IMR-90 (cell line): ENCODE results near the gene HDAC9. TPM values are rescaled to one million over a fixed set of nuclear protein-coding genes. Genes with fewer than 3 reads are reported as not detected.
A peak's percentile ranks its signal among the peaks of the same experiment; 100 is the strongest.

ENCODE experiments used
- ATAC-seq: fragments of 200-7000 bp; cut with Tn5 transposase; 2 replicates; pipeline ENCODE4 v1.9.1; 2020; ENCODE audit warnings: low read depth, mild to moderate bottlenecking, moderate library complexity
- BruUV-seq: library from RNA; stranded (reverse); fragments of 400-500 nt; replicated peaks from 2 replicates; lab custom pipeline; 2021; lab: Mats Ljungman, UMichigan
- CTCF ChIA-PET: fragments of 300-600 bp; formaldehyde crosslinking; extraction: SDS; loops from one replicate; lab custom pipeline; 2021; ENCODE audit warnings: antibody characterized with exemption; lab: Yijun Ruan, JAX
- POLR2A ChIA-PET: fragments of 300-600 bp; sonication (Branson Sonifier 250); formaldehyde crosslinking; loops from one replicate; lab custom pipeline; 2022; ENCODE audit warnings: antibody characterized with exemption; ENCODE audit not compliant: unreplicated experiment; lab: Charles Lee
- DNase-seq: peaks from one replicate; pipeline ENCODE4 v3.0.0; 2013
- H2AFZ ChIP-seq: replicated peaks from 2 replicates; pipeline ENCODE3; 2013; ENCODE audit warnings: low read length, mild to moderate bottlenecking; ENCODE audit not compliant: poor library complexity
- H2AK5ac ChIP-seq: 2 replicates; pipeline ENCODE4 v1.6.1; 2013; ENCODE audit warnings: low read depth, low read length, inconsistent platforms
- H2AK9ac ChIP-seq: replicated peaks from 2 replicates; pipeline ENCODE3; 2013; ENCODE audit warnings: mild to moderate bottlenecking, low read depth, low read length, moderate library complexity; ENCODE audit not compliant: poor library complexity
- H2BK120ac ChIP-seq: 2 replicates; pipeline ENCODE4 v1.6.1; 2013; ENCODE audit warnings: low read depth, low read length, inconsistent platforms
- H2BK15ac ChIP-seq: 3 replicates; pipeline ENCODE4 v1.6.1; 2013; ENCODE audit warnings: low read depth, low read length, inconsistent platforms
- H2BK20ac ChIP-seq: 2 replicates; pipeline ENCODE4 v1.6.1; 2013; ENCODE audit warnings: low read depth, mild to moderate bottlenecking, inconsistent platforms, low read length, moderate library complexity
- H2BK5ac ChIP-seq: 2 replicates; pipeline ENCODE4 v1.6.1; 2013; ENCODE audit warnings: mild to moderate bottlenecking, low read depth, low read length, inconsistent platforms; ENCODE audit not compliant: poor library complexity, severe bottlenecking
- H3K14ac ChIP-seq: replicated peaks from 2 replicates; pipeline ENCODE4 v1.6.1; 2013; ENCODE audit warnings: low read depth, low read length, inconsistent platforms
- H3K18ac ChIP-seq: 2 replicates; pipeline ENCODE4 v1.6.1; 2013; ENCODE audit warnings: low read depth, low read length, control low read depth
- H3K23ac ChIP-seq: 2 replicates; pipeline ENCODE4 v1.6.1; 2013; ENCODE audit warnings: low read depth, low read length, inconsistent platforms
- H3K27ac ChIP-seq: 2 replicates; pipeline ENCODE4 v1.5.1; 2013; ENCODE audit warnings: mild to moderate bottlenecking, control low read depth, low read length; ENCODE audit not compliant: insufficient read depth
- H3K27me3 ChIP-seq: 2 replicates; pipeline ENCODE4 v1.6.1; 2013; ENCODE audit warnings: low read length; ENCODE audit not compliant: control insufficient read depth, insufficient read depth
- H3K36me3 ChIP-seq: 2 replicates; pipeline ENCODE4 v1.6.1; 2013; ENCODE audit warnings: low read length, mixed read lengths; ENCODE audit not compliant: control insufficient read depth, insufficient read depth
- H3K4ac ChIP-seq: 2 replicates; pipeline ENCODE4 v1.6.1; 2013; ENCODE audit warnings: low read depth, low read length, inconsistent platforms
- H3K4me1 ChIP-seq: 2 replicates; pipeline ENCODE4 v1.6.1; 2013; ENCODE audit warnings: low read length, mixed read lengths; ENCODE audit not compliant: control insufficient read depth, insufficient read depth
- H3K4me2 ChIP-seq: 2 replicates; pipeline ENCODE4 v1.6.1; 2013; ENCODE audit warnings: low read depth, mild to moderate bottlenecking, control low read depth, low read length, moderate library complexity
- H3K4me3 ChIP-seq: 2 replicates; pipeline ENCODE4 v1.5.1; 2013; ENCODE audit warnings: low read depth, mild to moderate bottlenecking, control low read depth, low read length, moderate library complexity; ENCODE audit not compliant: insufficient read depth
- H3K56ac ChIP-seq: 2 replicates; pipeline ENCODE4 v1.6.1; 2013; ENCODE audit warnings: low read length, inconsistent platforms; ENCODE audit not compliant: insufficient read depth; ENCODE audit errors: extremely low read depth
- H3K79me1 ChIP-seq, 2 experiments: 2 replicates each; pipeline ENCODE4 v1.6.1; 2013; ENCODE audit warnings: low read length in 2 of 2, inconsistent platforms in 1 of 2, low read depth in 1 of 2
- H3K9ac ChIP-seq: 2 replicates; pipeline ENCODE4 v1.6.1; 2013; ENCODE audit warnings: low read depth, low read length, control low read depth
- H3K9me1 ChIP-seq: 2 replicates; pipeline ENCODE4 v1.6.1; 2013; ENCODE audit warnings: low read length, inconsistent platforms; ENCODE audit not compliant: insufficient read depth
- H3K9me3 ChIP-seq: 2 replicates; pipeline ENCODE4 v1.6.1; 2013; ENCODE audit warnings: low read length; ENCODE audit not compliant: control insufficient read depth, insufficient read depth
- H4K20me1 ChIP-seq: 2 replicates; pipeline ENCODE4 v1.6.1; 2013; ENCODE audit warnings: low read length, inconsistent platforms; ENCODE audit not compliant: insufficient read depth
- H4K5ac ChIP-seq: 2 replicates; pipeline ENCODE4 v1.6.1; 2013; ENCODE audit warnings: mild to moderate bottlenecking, low read depth, low read length, control low read depth
- H4K8ac ChIP-seq, 2 experiments: 2 replicates each; pipeline ENCODE4 v1.6.1; 2013; ENCODE audit warnings: low read depth in 2 of 2, low read length in 2 of 2, control low read depth in 1 of 2, inconsistent platforms in 1 of 2
- H4K91ac ChIP-seq: 2 replicates; pipeline ENCODE4 v1.6.1; 2013; ENCODE audit warnings: low read depth, low read length, inconsistent platforms; ENCODE audit not compliant: insufficient read depth
- CEBPB ChIP-seq: IDR thresholded peaks from 2 replicates; pipeline ENCODE4 v1.6.1; 2012; ENCODE audit warnings: low read depth, low read length, improper control_type of control experiment
- MAFK ChIP-seq: IDR thresholded peaks from 2 replicates; pipeline ENCODE4 v1.6.1; 2012; ENCODE audit warnings: low read depth, low read length, improper control_type of control experiment
- NFE2L2 ChIP-seq: fragments of 150-350 bp; IDR thresholded peaks from 2 replicates; pipeline ENCODE4 v1.6.1; 2016; ENCODE audit warnings: low read depth, mild to moderate bottlenecking, low read length
- POLR2A ChIP-seq: IDR thresholded peaks from 2 replicates; pipeline ENCODE4 v1.6.1; 2012; ENCODE audit warnings: mild to moderate bottlenecking, low read depth, low read length
- RFX5 ChIP-seq: IDR thresholded peaks from 2 replicates; pipeline ENCODE4 v1.8.0; 2012; ENCODE audit warnings: low read depth, mild to moderate bottlenecking, low read length, moderate library complexity
- SMC3 ChIP-seq: fragments of 150-350 bp; IDR thresholded peaks from 2 replicates; pipeline ENCODE4 v1.6.1; 2016; ENCODE audit warnings: low read depth, mild to moderate bottlenecking, antibody characterized with exemption, low read length, moderate library complexity
- WGBS, 2 experiments: methylation state at CpG; one replicate each; pipeline versions ENCODE4 v1.1.5 to v1.1.7; 2013; ENCODE audit warnings: missing lambda C conversion rate in 2 of 2; ENCODE audit not compliant: insufficient read length in 1 of 2; ENCODE audit errors: extremely low coverage in 2 of 2; 5-methylcytosine and 5-hydroxymethylcytosine counted together
- dilution Hi-C: fragments of 300-500 bp; cut with HindIII; formaldehyde crosslinking; loops from one replicate; pipeline ENCODE4 v1.14.3; 2018; ENCODE audit warnings: low sequenced_read_pairs; ENCODE audit not compliant: unreplicated experiment
- in situ Hi-C: fragments of 300-500 bp; cut with MboI; formaldehyde crosslinking; loops from 3 replicates; pipeline ENCODE4 v1.14.3; 2019; ENCODE audit warnings: low sequenced_read_pairs, inconsistent platforms, mixed read lengths
- intact Hi-C: fragments of 100-400 bp; cut with micrococcal nuclease; formaldehyde crosslinking; loops from 2 replicates; pipeline ENCODE4 v1.10.0; 2022
- polyA plus RNA-seq, 3 experiments: library from polyadenylated mRNA; depleted of rRNA; stranded (reverse); fragments of >200 nt; gene quantifications; 2 replicates each; pipeline ENCODE4 v1.2.3, GENCODE V29; 2012; ENCODE audit warnings: low replicate concordance in 1 of 3
- total RNA-seq: library from RNA; depleted of rRNA; stranded (reverse); fragments of >200 nt; gene quantifications from 2 replicates; pipeline ENCODE4 v1.2.3, GENCODE V29; 2012
- TF ChIP-seq, protein P1 (sequence below): fragments of 150-350 bp; IDR thresholded peaks from 2 replicates; pipeline ENCODE4 v1.6.1; 2016; ENCODE audit warnings: low read depth, mild to moderate bottlenecking, low read length, moderate library complexity, borderline replicate concordance
- TF ChIP-seq, protein P2 (sequence below): conservative IDR thresholded peaks from 2 replicates; pipeline ENCODE4 v1.5.1; 2012; ENCODE audit warnings: mild to moderate bottlenecking, low read depth, low read length, improper control_type of control experiment
- TF ChIP-seq, protein P3 (sequence below): fragments of 150-350 bp; IDR thresholded peaks from 2 replicates; pipeline ENCODE4 v1.6.1; 2017; ENCODE audit warnings: mild to moderate bottlenecking, antibody characterized with exemption, low read length, low read depth

Gene HDAC9
- total and polyA plus RNA-seq, 2 of the 4 experiments (the other 2 are of a cell fraction): 4.3 to 24.7 TPM

DNA sequence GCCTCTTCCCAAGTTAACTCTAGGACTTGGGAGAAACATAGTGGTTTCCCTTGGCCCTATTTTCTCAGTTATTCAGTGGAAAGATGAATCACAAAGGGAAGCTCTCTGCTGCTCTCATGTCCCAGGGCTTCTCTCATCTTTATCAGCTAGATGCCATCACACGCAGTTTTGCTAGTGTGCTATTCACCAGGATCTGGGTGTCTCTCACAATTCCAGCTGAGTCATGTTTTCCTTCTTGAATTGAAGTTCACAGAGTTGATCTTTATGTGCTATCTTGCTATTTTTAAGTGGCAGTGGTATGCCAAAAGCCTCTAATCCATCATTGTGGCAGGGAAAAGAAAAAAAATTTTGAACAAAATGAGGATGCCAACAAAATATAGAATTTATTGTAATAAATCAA, 520.6 kb downstream of the HDAC9 start:
- H4K5ac ChIP-seq: no peak overlapping the region
- H3K23ac ChIP-seq: no peak overlapping the region
- H3K4me2 ChIP-seq: no peak overlapping the region
- H3K4me3 ChIP-seq: no peak overlapping the region
- H3K18ac ChIP-seq: no peak overlapping the region
- peak; percentile 80 for DNase-seq
- no peaks in the 10 kb centered on the region for H4K20me1 ChIP-seq
- no peak overlapping the region for H2AK5ac ChIP-seq
- ChIA-PET POLR2A (no interaction called here), CTCF (no interaction called here)
- no peak overlapping the region for H2BK20ac ChIP-seq
- peaks cover 2% of the 10 kb centered on the region; the same call in 1 of the 2 replicates for H3K9me3 ChIP-seq
- H4K91ac ChIP-seq: no peak overlapping the region
- dilution Hi-C loops: no loop called here
- H3K27me3 ChIP-seq: no peaks in the 10 kb centered on the region
- no peaks in the 10 kb centered on the region for H3K36me3 ChIP-seq
- no peak overlapping the region for H2AK9ac ChIP-seq
- BruUV-seq: no TSS peak
- H4K8ac ChIP-seq: no peak overlapping the region
- H2BK5ac ChIP-seq: no peak overlapping the region
- H3K4ac ChIP-seq: no peak overlapping the region
- ATAC-seq: peak; percentile 46
- no peak overlapping the region for H3K14ac ChIP-seq
- H3K9ac ChIP-seq: no peak overlapping the region
- H2BK120ac ChIP-seq: no peak overlapping the region
- H3K56ac ChIP-seq: no peak overlapping the region
- TF ChIP-seq POLR2A (no peak), CEBPB (no peak), RFX5 (no peak), NFE2L2 (peak; percentile 83), SMC3 (no peak), MAFK (peak; percentile 72)
- TF ChIP-seq, protein P1, sequence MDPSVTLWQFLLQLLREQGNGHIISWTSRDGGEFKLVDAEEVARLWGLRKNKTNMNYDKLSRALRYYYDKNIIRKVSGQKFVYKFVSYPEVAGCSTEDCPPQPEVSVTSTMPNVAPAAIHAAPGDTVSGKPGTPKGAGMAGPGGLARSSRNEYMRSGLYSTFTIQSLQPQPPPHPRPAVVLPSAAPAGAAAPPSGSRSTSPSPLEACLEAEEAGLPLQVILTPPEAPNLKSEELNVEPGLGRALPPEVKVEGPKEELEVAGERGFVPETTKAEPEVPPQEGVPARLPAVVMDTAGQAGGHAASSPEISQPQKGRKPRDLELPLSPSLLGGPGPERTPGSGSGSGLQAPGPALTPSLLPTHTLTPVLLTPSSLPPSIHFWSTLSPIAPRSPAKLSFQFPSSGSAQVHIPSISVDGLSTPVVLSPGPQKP: no peak
- TF ChIP-seq, protein P2, sequence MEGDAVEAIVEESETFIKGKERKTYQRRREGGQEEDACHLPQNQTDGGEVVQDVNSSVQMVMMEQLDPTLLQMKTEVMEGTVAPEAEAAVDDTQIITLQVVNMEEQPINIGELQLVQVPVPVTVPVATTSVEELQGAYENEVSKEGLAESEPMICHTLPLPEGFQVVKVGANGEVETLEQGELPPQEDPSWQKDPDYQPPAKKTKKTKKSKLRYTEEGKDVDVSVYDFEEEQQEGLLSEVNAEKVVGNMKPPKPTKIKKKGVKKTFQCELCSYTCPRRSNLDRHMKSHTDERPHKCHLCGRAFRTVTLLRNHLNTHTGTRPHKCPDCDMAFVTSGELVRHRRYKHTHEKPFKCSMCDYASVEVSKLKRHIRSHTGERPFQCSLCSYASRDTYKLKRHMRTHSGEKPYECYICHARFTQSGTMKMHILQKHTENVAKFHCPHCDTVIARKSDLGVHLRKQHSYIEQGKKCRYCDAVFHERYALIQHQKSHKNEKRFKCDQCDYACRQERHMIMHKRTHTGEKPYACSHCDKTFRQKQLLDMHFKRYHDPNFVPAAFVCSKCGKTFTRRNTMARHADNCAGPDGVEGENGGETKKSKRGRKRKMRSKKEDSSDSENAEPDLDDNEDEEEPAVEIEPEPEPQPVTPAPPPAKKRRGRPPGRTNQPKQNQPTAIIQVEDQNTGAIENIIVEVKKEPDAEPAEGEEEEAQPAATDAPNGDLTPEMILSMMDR: no peak
- TF ChIP-seq, protein P3, sequence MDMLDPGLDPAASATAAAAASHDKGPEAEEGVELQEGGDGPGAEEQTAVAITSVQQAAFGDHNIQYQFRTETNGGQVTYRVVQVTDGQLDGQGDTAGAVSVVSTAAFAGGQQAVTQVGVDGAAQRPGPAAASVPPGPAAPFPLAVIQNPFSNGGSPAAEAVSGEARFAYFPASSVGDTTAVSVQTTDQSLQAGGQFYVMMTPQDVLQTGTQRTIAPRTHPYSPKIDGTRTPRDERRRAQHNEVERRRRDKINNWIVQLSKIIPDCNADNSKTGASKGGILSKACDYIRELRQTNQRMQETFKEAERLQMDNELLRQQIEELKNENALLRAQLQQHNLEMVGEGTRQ: no peak
- H3K4me1 ChIP-seq: no peaks in the 10 kb centered on the region; the same call in 1 of the 2 replicates
- no peak overlapping the region for H3K27ac ChIP-seq
- no peak overlapping the region for H2AFZ ChIP-seq
- in situ Hi-C loops: no loop called here
- no CpG with 5 or more reads among the region's 1 CpG for WGBS, 2 experiments
- H3K9me1 ChIP-seq: no peaks in the 10 kb centered on the region; the same call in 1 of the 2 replicates
- no peak overlapping the region for H2BK15ac ChIP-seq
- intact Hi-C loops: no loop called here
- H3K79me1 ChIP-seq: no peaks in the 10 kb centered on the region
